ENCODE measurements around the gene CLCF1.

- TF ChIP-seq CTCF (optimal IDR thresholded peaks at IDR 0.05 in 1 of 3, IDR thresholded peaks at IDR 0.05 in 1 of 3, conservative IDR thresholded peaks at IDR 0.05 in 1 of 3; ENCODE audit: extremely low read depth in 1 of 3, insufficient read depth in 2 of 3, low read length in 3 of 3) (no peak), EZH2 (IDR thresholded peaks at IDR 0.05; ENCODE audit: low read length) (no peak)
Observed at GRCh38 chr11:67366546-67366945, 6.9 kb downstream of the CLCF1 start.

Data from keratinocyte (primary cell).